ENCODE measurements around the gene P2RX5. TPM values are rescaled to one million over a fixed set of nuclear protein-coding genes. Genes with fewer than 3 reads are reported as not detected.

P2RX5 gene
- total and polyA plus RNA-seq, 10 of the 15 experiments (the other 5 are each of a cell fraction or from before 2014, with no cell fraction given): 6.9 to 28.8 (median 19.5) TPM

GRCh38 chr17:3656353-3656752 lies 39.6 kb downstream of the P2RX5 start (continued):
- TF ChIP-seq PKNOX1 (IDR thresholded peaks at IDR 0.05) (no peak), ZNF687 (IDR thresholded peaks at IDR 0.05) (no peak), HDGF (IDR thresholded peaks at IDR 0.05) (no peak), IKZF1 (conservative IDR thresholded peaks at IDR 0.05) (no peak), YBX1 (IDR thresholded peaks at IDR 0.05) (no peak), ZZZ3 (IDR thresholded peaks at IDR 0.05; ENCODE audit: control insufficient read depth, insufficient read length, low read depth) (no peak), POLR2AphosphoS5 (IDR thresholded peaks at IDR 0.05; ENCODE audit: low read length) (no peak)

- WGBS (ENCODE audit: insufficient coverage, insufficient replicate concordance, low lambda C conversion rate, missing lambda C conversion rate): 86% methylated on average over 8 of the region's 11 CpGs
- H2AFZ ChIP-seq (ENCODE audit: control insufficient read depth, low read depth, low read length): no peak overlapping the region
- intact Hi-C loops (cut with micrococcal nuclease; ENCODE audit: unreplicated experiment) (no loop called here), in situ Hi-C loops (cut with MboI) (no loop called here)
- ChIA-PET CTCF (no interaction called here), SMC1A (ENCODE audit: uncharacterized antibody, unreplicated experiment) (no interaction called here), RAD21 (ENCODE audit: unreplicated experiment) (no interaction called here), POLR2A (no interaction called here)
- H4K20me1 ChIP-seq (ENCODE audit: control insufficient read depth, insufficient read depth): no peaks in the 10 kb centered on the region
- FAIRE-seq: no peak
- no peak for DNase-seq (ENCODE audit: low read depth, low spot score)
- no peak for TF ChIP-seq MLLT1 (IDR thresholded peaks at IDR 0.05)
- no peak for TF ChIP-seq PAX8 (IDR thresholded peaks at IDR 0.05)
- H3K27me3 ChIP-seq (replicated peaks in 1 of 2; ENCODE audit: control insufficient read depth in 2 of 2, insufficient read depth in 2 of 2, low read length in 1 of 2): no peaks in the 10 kb centered on the region
- no peak overlapping the region for H3K9ac ChIP-seq (ENCODE audit: control insufficient read depth, insufficient read depth, low read length)
- H3K36me3 ChIP-seq (ENCODE audit: control insufficient read depth in 2 of 2, insufficient read depth in 2 of 2, low read length in 1 of 2): no peaks in the 10 kb centered on the region
- no peaks in the 10 kb centered on the region for H3K79me2 ChIP-seq (ENCODE audit: control insufficient read depth, insufficient read depth, low read length)
- BruUV-seq (replicated peaks): no TSS peak
- no peak for ATAC-seq
- no peak overlapping the region for H3K4me2 ChIP-seq (ENCODE audit: control insufficient read depth, insufficient read depth)
- H3K4me3 ChIP-seq: no peak overlapping the region
- H3K4me1 ChIP-seq (ENCODE audit: control insufficient read depth, insufficient read depth, low read length): no peaks in the 10 kb centered on the region
- no peaks in the 10 kb centered on the region for H3K9me3 ChIP-seq (replicated peaks; ENCODE audit: control insufficient read depth, insufficient read depth, low read length)
- H3K27ac ChIP-seq (ENCODE audit: control insufficient read depth, insufficient read depth): no peak overlapping the region
Observed at GRCh38 chr17:3655766-3656165, 40.2 kb downstream of the P2RX5 start.
